ENCODE results near the gene STX8. TPM values are rescaled to one million over a fixed set of nuclear protein-coding genes. Genes with fewer than 3 reads are reported as not detected.
"Not testable (repeated sequence)": the region's sequence is repeated elsewhere in the genome, so short reads cannot be mapped to it uniquely, and the experiment has no call there.

STX8 gene
- total RNA-seq, 1 experiment from 2014 or later, result 50.3 TPM

DNA sequence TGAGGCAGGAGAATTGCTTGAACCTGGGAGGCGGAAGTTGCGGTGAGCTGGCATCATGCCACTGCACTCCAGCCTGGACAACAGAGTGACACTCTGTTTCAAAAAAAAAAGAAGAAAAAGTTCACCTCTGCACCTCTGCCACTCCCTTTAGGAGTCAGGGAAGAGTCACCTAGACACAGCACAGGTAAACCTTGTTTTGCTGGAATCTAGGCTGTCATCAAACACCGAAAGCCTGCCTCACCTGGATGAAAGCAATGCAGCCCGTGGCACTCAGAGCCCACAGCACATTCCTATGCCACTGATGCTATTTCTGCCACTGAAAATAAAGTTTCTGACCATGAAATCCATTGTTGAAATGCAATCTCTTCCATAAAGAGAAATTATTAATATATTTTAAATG lies 23.0 kb upstream of the STX8 start:
- intact Hi-C loops (cut with micrococcal nuclease; ENCODE audit: unreplicated experiment) (no loop called here), in situ Hi-C loops (cut with HindIII; ENCODE audit: low pct_unique_long_range_greater_than_20kb, low sequenced_read_pairs) (no loop called here)
- TF ChIP-seq, protein P1, sequence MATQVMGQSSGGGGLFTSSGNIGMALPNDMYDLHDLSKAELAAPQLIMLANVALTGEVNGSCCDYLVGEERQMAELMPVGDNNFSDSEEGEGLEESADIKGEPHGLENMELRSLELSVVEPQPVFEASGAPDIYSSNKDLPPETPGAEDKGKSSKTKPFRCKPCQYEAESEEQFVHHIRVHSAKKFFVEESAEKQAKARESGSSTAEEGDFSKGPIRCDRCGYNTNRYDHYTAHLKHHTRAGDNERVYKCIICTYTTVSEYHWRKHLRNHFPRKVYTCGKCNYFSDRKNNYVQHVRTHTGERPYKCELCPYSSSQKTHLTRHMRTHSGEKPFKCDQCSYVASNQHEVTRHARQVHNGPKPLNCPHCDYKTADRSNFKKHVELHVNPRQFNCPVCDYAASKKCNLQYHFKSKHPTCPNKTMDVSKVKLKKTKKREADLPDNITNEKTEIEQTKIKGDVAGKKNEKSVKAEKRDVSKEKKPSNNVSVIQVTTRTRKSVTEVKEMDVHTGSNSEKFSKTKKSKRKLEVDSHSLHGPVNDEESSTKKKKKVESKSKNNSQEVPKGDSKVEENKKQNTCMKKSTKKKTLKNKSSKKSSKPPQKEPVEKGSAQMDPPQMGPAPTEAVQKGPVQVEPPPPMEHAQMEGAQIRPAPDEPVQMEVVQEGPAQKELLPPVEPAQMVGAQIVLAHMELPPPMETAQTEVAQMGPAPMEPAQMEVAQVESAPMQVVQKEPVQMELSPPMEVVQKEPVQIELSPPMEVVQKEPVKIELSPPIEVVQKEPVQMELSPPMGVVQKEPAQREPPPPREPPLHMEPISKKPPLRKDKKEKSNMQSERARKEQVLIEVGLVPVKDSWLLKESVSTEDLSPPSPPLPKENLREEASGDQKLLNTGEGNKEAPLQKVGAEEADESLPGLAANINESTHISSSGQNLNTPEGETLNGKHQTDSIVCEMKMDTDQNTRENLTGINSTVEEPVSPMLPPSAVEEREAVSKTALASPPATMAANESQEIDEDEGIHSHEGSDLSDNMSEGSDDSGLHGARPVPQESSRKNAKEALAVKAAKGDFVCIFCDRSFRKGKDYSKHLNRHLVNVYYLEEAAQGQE (IDR thresholded peaks at IDR 0.05; ENCODE audit: insufficient read depth in 1 of 2, low read depth in 2 of 2, low read length in 1 of 2), result no peak
- no peak for DNase-seq (ENCODE audit: low read depth, low spot score)
- H3K27me3 ChIP-seq (ENCODE audit: control insufficient read depth, insufficient read depth, low read length), result no peaks in the 10 kb centered on the region
- H3K9me3 ChIP-seq (ENCODE audit: control insufficient read depth, insufficient read depth, low read depth, low read length), result no peaks in the 10 kb centered on the region
- H3K4me3 ChIP-seq (ENCODE audit: low read depth in 2 of 2, low read length in 2 of 2), result no peak overlapping the region
- no peaks in the 10 kb centered on the region for H3K4me1 ChIP-seq (ENCODE audit: control insufficient read depth, insufficient read depth, low read length)
- no peak overlapping the region for H3K27ac ChIP-seq (ENCODE audit: low read length)
- ChIA-PET POLR2A (no interaction called here), CTCF (no interaction called here)
- no peaks in the 10 kb centered on the region for H3K36me3 ChIP-seq (ENCODE audit: control insufficient read depth, insufficient read depth, low read length)
- BruUV-seq (replicated peaks), result no TSS peak
- ATAC-seq, result no peak

DNA sequence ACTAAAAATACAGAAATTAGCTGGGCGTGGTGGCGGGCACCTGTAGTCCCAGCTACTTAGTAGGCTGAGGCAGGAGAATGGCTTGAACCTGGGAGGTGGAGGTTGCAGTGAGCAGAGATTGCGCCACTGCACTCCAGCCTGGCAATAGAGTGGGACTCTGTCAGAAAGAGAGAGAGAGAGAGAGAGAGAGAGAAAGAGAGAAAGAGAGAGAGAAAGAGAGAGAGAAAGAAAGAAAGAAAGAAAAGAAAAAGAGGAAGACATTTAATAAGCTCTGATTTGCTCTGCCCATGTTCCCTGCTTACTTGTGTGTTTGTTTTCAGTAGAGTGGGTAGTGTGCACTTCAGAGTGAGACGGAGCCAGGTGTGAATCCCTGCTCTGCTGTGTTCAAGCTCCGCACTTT lies 22.0 kb upstream of the STX8 start:
- ATAC-seq; H3K27me3 ChIP-seq (ENCODE audit: control insufficient read depth, insufficient read depth, low read length); H3K36me3 ChIP-seq (ENCODE audit: control insufficient read depth, insufficient read depth, low read length); H3K4me3 ChIP-seq (ENCODE audit: low read depth in 2 of 2, low read length in 2 of 2); POLR2A ChIA-PET; H3K4me1 ChIP-seq (ENCODE audit: control insufficient read depth, insufficient read depth, low read length); intact Hi-C loops (cut with micrococcal nuclease; ENCODE audit: unreplicated experiment); BruUV-seq (replicated peaks); in situ Hi-C loops (cut with HindIII; ENCODE audit: low pct_unique_long_range_greater_than_20kb, low sequenced_read_pairs); H3K9me3 ChIP-seq (ENCODE audit: control insufficient read depth, insufficient read depth, low read depth, low read length); H3K27ac ChIP-seq (ENCODE audit: low read length); DNase-seq (ENCODE audit: low read depth, low spot score): not testable (repeated sequence)
- CTCF ChIA-PET, result interaction anchor here (0.7 kb wide), 1 partner anchor 43 kb away, joined by 7 read pairs; no protein-coding TSS in a partner anchor

DNA sequence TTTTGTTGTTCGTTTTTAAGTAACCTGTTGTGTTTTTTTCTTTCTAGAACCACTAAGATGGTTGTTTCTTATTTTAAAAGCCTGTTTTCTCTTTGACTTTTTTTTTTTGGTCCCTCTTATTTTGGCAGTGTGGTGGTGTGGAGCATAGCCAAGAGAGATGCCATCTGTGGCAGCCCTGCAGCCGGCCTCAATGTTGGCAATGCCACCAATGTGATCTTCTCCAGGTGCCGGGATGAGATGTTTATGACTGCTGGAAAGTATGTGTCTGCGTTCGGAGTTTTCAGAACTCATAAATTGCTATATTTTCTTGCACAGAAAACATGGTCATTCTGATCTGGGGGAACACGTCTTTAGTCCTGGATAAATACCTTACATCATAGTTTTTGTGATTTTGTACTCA lies 18.4 kb upstream of the STX8 start:
- H3K27ac ChIP-seq (ENCODE audit: low read length), result no peak overlapping the region
- H3K4me1 ChIP-seq (ENCODE audit: control insufficient read depth, insufficient read depth, low read length), result no peaks in the 10 kb centered on the region
- H3K27me3 ChIP-seq (ENCODE audit: control insufficient read depth, insufficient read depth, low read length), result no peaks in the 10 kb centered on the region
- ChIA-PET POLR2A (no interaction called here), CTCF (no interaction called here)
- in situ Hi-C loops (cut with HindIII; ENCODE audit: low pct_unique_long_range_greater_than_20kb, low sequenced_read_pairs) (no loop called here), intact Hi-C loops (cut with micrococcal nuclease; ENCODE audit: unreplicated experiment) (no loop called here)
- BruUV-seq (replicated peaks), result no TSS peak
- ATAC-seq (no peak), DNase-seq (ENCODE audit: low read depth, low spot score) (no peak)
- H3K9me3 ChIP-seq (ENCODE audit: control insufficient read depth, insufficient read depth, low read depth, low read length), result no peaks in the 10 kb centered on the region
- TF ChIP-seq TCF7L2 (IDR thresholded peaks at IDR 0.05; ENCODE audit: low read depth, low read length) (no peak), SIN3A (IDR thresholded peaks at IDR 0.05; ENCODE audit: borderline replicate concordance, insufficient read depth, low read depth, low read length) (no peak), POLR2AphosphoS5 (IDR thresholded peaks at IDR 0.05; ENCODE audit: low read depth, low read length) (no peak)
- TF ChIP-seq, protein P2, sequence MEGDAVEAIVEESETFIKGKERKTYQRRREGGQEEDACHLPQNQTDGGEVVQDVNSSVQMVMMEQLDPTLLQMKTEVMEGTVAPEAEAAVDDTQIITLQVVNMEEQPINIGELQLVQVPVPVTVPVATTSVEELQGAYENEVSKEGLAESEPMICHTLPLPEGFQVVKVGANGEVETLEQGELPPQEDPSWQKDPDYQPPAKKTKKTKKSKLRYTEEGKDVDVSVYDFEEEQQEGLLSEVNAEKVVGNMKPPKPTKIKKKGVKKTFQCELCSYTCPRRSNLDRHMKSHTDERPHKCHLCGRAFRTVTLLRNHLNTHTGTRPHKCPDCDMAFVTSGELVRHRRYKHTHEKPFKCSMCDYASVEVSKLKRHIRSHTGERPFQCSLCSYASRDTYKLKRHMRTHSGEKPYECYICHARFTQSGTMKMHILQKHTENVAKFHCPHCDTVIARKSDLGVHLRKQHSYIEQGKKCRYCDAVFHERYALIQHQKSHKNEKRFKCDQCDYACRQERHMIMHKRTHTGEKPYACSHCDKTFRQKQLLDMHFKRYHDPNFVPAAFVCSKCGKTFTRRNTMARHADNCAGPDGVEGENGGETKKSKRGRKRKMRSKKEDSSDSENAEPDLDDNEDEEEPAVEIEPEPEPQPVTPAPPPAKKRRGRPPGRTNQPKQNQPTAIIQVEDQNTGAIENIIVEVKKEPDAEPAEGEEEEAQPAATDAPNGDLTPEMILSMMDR (IDR thresholded peaks at IDR 0.05), result no peak
- TF ChIP-seq, protein P1 (IDR thresholded peaks at IDR 0.05; ENCODE audit: insufficient read depth in 1 of 2, low read depth in 2 of 2, low read length in 1 of 2), result no peak
- no peak overlapping the region for H3K4me3 ChIP-seq (ENCODE audit: low read depth in 2 of 2, low read length in 2 of 2)
- H3K36me3 ChIP-seq (ENCODE audit: control insufficient read depth, insufficient read depth, low read length), result no peaks in the 10 kb centered on the region
